OCI-LY1 (cell line): ENCODE data around the gene NKPD1.

ENCODE experiments used
- EZH2 ChIP-seq: fragments of 200-600 bp; sonication (generic), shearing (Covaris generic); IDR thresholded peaks from 2 replicates; pipeline ENCODE4 v1.8.0; 2017; ENCODE audit warnings: borderline replicate concordance, mixed run types, mild to moderate bottlenecking, antibody characterized with exemption, low read length, moderate library complexity, mixed read lengths
- TF ChIP-seq, protein P1 (sequence below): fragments of 200-600 bp; sonication (generic), shearing (Covaris generic); IDR thresholded peaks from 2 replicates; pipeline ENCODE4 v1.5.1; 2017; ENCODE audit warnings: mild to moderate bottlenecking, antibody characterized with exemption, low read length, moderate library complexity, mixed read lengths

DNA sequence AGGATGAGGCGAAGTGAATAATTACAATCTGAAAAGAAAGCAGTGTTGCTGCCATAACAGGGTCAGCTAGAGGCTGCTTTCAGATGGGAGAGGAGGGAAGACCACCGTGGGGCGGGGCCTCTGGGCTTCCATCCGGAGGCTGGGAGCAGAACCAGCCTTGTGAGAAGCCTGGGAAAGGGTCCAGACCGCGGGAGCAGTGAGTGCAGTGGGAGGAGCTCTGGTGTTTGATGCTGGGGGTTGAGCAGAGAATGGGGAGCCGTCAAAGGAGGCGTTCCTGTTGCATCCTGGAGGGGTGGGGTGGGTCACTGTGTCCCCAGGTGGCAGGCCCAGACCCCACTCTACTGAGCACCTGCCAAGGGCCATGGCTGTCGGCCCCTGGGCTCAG is 18.1 kb downstream of the NKPD1 start:
- TF ChIP-seq EZH2, result no peak
- TF ChIP-seq, protein P1, sequence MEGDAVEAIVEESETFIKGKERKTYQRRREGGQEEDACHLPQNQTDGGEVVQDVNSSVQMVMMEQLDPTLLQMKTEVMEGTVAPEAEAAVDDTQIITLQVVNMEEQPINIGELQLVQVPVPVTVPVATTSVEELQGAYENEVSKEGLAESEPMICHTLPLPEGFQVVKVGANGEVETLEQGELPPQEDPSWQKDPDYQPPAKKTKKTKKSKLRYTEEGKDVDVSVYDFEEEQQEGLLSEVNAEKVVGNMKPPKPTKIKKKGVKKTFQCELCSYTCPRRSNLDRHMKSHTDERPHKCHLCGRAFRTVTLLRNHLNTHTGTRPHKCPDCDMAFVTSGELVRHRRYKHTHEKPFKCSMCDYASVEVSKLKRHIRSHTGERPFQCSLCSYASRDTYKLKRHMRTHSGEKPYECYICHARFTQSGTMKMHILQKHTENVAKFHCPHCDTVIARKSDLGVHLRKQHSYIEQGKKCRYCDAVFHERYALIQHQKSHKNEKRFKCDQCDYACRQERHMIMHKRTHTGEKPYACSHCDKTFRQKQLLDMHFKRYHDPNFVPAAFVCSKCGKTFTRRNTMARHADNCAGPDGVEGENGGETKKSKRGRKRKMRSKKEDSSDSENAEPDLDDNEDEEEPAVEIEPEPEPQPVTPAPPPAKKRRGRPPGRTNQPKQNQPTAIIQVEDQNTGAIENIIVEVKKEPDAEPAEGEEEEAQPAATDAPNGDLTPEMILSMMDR, result no peak
